ENCODE measurements around the gene SOX6.

Gene SOX6

GRCh38 chr11:16012125-16012751 lies 344.1 kb downstream of the SOX6 start:
- no peaks in the 10 kb centered on the region for H3K4me1 Mint-ChIP-seq (ENCODE audit: low read depth)
- no peaks in the 10 kb centered on the region for H3K9me3 Mint-ChIP-seq
- no peaks in the 10 kb centered on the region for H3K36me3 Mint-ChIP-seq (ENCODE audit: low read depth)
- no peak overlapping the region for H3K27ac Mint-ChIP-seq
- no peaks in the 10 kb centered on the region for H3K27me3 Mint-ChIP-seq
- no peak overlapping the region for H3K4me3 Mint-ChIP-seq
- intact Hi-C loops (cut with micrococcal nuclease) = no loop called here

- Mint-ChIP-seq H3K27me3 (no peaks in the 10 kb centered on the region), H3K36me3 (ENCODE audit: low read depth) (no peaks in the 10 kb centered on the region), H3K4me1 (ENCODE audit: low read depth) (no peaks in the 10 kb centered on the region), H3K9me3 (no peaks in the 10 kb centered on the region), H3K4me3 (no peak overlapping the region), H3K27ac (no peak overlapping the region)
- intact Hi-C loops (cut with micrococcal nuclease) = no loop called here
Observed at GRCh38 chr11:16011396-16011795, 344.9 kb downstream of the SOX6 start.

- Mint-ChIP-seq H3K27me3 (no peaks in the 10 kb centered on the region), H3K4me3 (no peak overlapping the region), H3K27ac (no peak overlapping the region), H3K36me3 (ENCODE audit: low read depth) (no peaks in the 10 kb centered on the region), H3K4me1 (ENCODE audit: low read depth) (no peaks in the 10 kb centered on the region), H3K9me3 (no peaks in the 10 kb centered on the region)
- intact Hi-C loops (cut with micrococcal nuclease) = no loop called here
Observed at GRCh38 chr11:16009021-16009420, 347.3 kb downstream of the SOX6 start.

DNA sequence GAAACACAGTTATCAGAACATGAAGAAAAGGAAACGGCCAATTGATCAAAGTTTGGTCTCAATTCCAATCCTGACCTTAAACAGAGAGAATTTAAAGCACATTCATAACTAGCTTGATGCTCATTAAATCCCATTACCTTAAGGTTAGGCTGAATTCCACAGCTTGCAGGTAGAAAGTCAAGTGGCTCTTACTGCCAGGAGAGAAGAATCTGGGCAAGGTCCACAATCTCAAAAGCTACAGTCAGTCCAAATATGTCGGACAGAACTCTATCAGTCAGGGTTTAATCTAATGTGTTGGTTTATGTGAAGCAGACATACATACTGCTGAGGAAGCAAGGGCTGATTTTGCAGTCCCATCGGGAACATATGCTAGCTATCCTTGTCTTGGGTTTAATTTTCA lies 348.8 kb downstream of the SOX6 start:
- no peaks in the 10 kb centered on the region for H3K36me3 Mint-ChIP-seq (ENCODE audit: low read depth)
- no peak overlapping the region for H3K4me3 Mint-ChIP-seq
- no peaks in the 10 kb centered on the region for H3K9me3 Mint-ChIP-seq
- no peaks in the 10 kb centered on the region for H3K4me1 Mint-ChIP-seq (ENCODE audit: low read depth)
- no peak overlapping the region for H3K27ac Mint-ChIP-seq
- intact Hi-C loops (cut with micrococcal nuclease) = no loop called here
- H3K27me3 Mint-ChIP-seq = no peaks in the 10 kb centered on the region

DNA sequence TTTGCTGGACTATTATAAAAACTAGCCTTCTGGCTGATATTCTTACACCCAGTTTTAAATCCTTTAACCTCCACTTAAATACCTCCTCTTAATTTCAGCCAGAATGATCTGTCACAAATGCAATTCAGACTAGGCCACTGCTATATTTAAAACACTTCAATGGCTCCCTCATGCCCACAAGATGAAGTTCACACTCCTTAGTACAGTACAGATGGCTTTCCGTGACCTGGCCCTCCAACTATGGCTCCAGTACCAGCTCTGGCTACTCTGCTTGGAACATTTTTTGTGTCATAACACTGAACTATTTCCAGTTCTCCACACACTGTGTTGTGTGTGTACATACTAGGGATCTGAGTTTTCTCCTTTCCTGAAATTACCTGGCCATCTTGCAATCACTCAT lies 353.4 kb downstream of the SOX6 start:
- Mint-ChIP-seq H3K27ac (no peak overlapping the region), H3K36me3 (ENCODE audit: low read depth) (no peaks in the 10 kb centered on the region), H3K4me1 (ENCODE audit: low read depth) (peaks cover 11% of the 10 kb centered on the region), H3K27me3 (no peaks in the 10 kb centered on the region), H3K9me3 (no peaks in the 10 kb centered on the region), H3K4me3 (no peak overlapping the region)
- intact Hi-C loops (cut with micrococcal nuclease) = no loop called here

DNA sequence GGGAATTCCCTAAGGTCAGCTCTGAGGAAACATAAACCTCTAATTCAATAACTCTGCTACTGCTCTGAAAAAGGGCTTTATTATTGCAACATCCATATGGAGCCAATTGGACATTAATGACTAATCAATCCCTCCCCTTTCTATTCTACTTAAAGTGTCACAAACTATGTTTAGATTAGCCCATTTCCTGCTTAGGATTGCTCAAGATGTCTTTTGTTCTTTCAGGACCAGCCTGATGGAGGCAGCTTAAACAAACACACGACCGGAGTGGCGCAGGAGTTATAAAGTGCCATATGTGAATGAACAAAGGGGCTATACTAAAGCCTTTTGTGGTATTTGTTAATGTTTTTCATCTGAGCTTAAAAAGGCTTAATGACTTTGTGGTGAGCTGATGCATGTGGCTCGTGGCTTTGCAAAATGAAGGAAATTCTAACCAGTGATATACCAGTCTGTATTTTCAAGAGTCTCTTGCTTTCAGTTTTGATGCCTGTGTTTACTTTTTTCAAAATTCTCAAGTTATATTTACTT lies 354.4 kb downstream of the SOX6 start:
- H3K9me3 Mint-ChIP-seq = no peaks in the 10 kb centered on the region
- no peak overlapping the region for H3K27ac Mint-ChIP-seq
- intact Hi-C loops (cut with micrococcal nuclease) = no loop called here
- H3K4me1 Mint-ChIP-seq (ENCODE audit: low read depth) = peaks cover 11% of the 10 kb centered on the region
- H3K4me3 Mint-ChIP-seq = no peak overlapping the region
- no peaks in the 10 kb centered on the region for H3K36me3 Mint-ChIP-seq (ENCODE audit: low read depth)
- H3K27me3 Mint-ChIP-seq = no peaks in the 10 kb centered on the region

DNA sequence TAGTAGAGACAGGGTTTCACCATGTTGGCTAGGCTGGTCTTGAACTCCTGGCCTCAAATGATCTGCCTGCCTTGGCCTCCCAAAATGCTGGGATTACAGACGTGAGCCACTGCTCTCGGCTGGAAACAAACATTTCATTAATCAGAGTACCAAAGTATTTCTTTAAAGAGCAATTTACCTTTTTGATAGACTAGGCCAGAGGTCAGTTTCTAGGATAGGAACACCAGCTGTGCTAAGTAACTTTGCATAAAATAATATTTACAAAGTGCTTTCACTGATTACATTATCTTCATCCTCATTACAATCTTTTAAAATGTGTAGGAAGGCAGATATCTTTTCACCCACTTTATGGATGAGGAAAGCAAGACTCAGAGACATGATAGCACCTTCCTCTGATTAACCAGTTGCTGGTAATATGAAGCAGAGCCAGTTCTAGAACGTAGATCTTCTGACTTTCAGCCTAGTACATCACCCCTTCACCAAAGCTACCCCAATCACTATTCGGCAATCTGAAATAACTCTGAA lies 355.2 kb downstream of the SOX6 start:
- no peak overlapping the region for H3K4me3 Mint-ChIP-seq
- H3K36me3 Mint-ChIP-seq (ENCODE audit: low read depth) = no peaks in the 10 kb centered on the region
- intact Hi-C loops (cut with micrococcal nuclease) = no loop called here
- no peak overlapping the region for H3K27ac Mint-ChIP-seq
- no peaks in the 10 kb centered on the region for H3K9me3 Mint-ChIP-seq
- peaks cover 11% of the 10 kb centered on the region for H3K4me1 Mint-ChIP-seq (ENCODE audit: low read depth)
- H3K27me3 Mint-ChIP-seq = no peaks in the 10 kb centered on the region

GRCh38 chr11:16000065-16000464 lies 356.3 kb downstream of the SOX6 start:
- intact Hi-C loops (cut with micrococcal nuclease) = no loop called here
- Mint-ChIP-seq H3K36me3 (ENCODE audit: low read depth) (no peaks in the 10 kb centered on the region), H3K27me3 (no peaks in the 10 kb centered on the region), H3K4me1 (ENCODE audit: low read depth) (peaks cover 11% of the 10 kb centered on the region), H3K9me3 (no peaks in the 10 kb centered on the region), H3K27ac (no peak overlapping the region), H3K4me3 (no peak overlapping the region)

- Mint-ChIP-seq H3K36me3 (ENCODE audit: low read depth) (no peaks in the 10 kb centered on the region), H3K9me3 (no peaks in the 10 kb centered on the region), H3K4me3 (no peak overlapping the region), H3K27me3 (no peaks in the 10 kb centered on the region), H3K4me1 (ENCODE audit: low read depth) (no peaks in the 10 kb centered on the region), H3K27ac (no peak overlapping the region)
- intact Hi-C loops (cut with micrococcal nuclease) = no loop called here
Observed at GRCh38 chr11:15993345-15993744, 363.0 kb downstream of the SOX6 start.

DNA sequence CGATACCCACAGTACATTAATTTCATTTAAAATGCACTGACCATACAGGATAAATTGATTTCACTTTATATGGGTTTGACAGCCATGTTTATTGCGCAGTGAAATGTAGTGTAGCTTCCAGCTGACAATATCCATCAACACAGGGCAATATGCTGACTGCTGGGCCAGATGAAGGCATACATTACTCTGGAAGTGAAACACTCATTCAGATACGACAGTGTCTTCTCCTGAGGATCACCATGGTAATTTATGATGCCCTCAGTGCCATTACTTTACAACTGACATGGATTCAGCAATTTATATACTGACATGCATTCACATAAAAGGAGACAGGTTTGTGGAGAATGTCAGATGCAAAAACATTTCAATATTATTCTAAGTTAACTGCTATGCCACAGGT lies 365.1 kb downstream of the SOX6 start:
- intact Hi-C loops (cut with micrococcal nuclease) = no loop called here
- Mint-ChIP-seq H3K27me3 (no peaks in the 10 kb centered on the region), H3K27ac (no peak overlapping the region), H3K4me3 (no peak overlapping the region), H3K4me1 (ENCODE audit: low read depth) (no peaks in the 10 kb centered on the region), H3K9me3 (no peaks in the 10 kb centered on the region), H3K36me3 (ENCODE audit: low read depth) (no peaks in the 10 kb centered on the region)

DNA sequence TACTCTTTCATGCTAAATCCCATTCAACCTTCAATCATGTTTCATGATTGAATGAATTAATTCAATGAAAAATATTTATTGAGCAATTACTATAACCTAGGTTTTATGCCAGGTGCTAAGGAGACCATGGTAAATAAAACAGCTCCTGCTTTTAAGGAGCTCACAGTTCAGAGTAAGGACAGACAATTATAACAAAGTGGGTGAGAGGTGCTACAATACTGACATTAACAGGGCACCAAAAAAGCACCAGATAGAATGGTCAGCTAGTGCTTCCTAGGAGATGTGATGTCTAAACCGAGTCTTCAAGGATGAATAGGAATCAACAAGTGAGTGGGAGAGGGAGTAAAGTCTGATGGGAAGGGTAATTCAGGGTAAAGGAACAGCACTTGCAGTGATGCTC lies 366.7 kb downstream of the SOX6 start:
- Mint-ChIP-seq H3K4me1 (ENCODE audit: low read depth) (no peaks in the 10 kb centered on the region), H3K9me3 (no peaks in the 10 kb centered on the region), H3K27ac (no peak overlapping the region), H3K4me3 (no peak overlapping the region), H3K27me3 (no peaks in the 10 kb centered on the region), H3K36me3 (ENCODE audit: low read depth) (no peaks in the 10 kb centered on the region)
- intact Hi-C loops (cut with micrococcal nuclease) = no loop called here

- intact Hi-C loops (cut with micrococcal nuclease) = no loop called here
- no peaks in the 10 kb centered on the region for H3K36me3 Mint-ChIP-seq (ENCODE audit: low read depth)
- H3K27me3 Mint-ChIP-seq = no peaks in the 10 kb centered on the region
- no peaks in the 10 kb centered on the region for H3K4me1 Mint-ChIP-seq (ENCODE audit: low read depth)
- H3K27ac Mint-ChIP-seq = no peak overlapping the region
- H3K4me3 Mint-ChIP-seq = no peak overlapping the region
- no peaks in the 10 kb centered on the region for H3K9me3 Mint-ChIP-seq
Observed at GRCh38 chr11:15988693-15989231, 367.6 kb downstream of the SOX6 start.

- intact Hi-C loops (cut with micrococcal nuclease) = no loop called here
- Mint-ChIP-seq H3K27me3 (no peaks in the 10 kb centered on the region), H3K4me3 (no peak overlapping the region), H3K4me1 (ENCODE audit: low read depth) (no peaks in the 10 kb centered on the region), H3K36me3 (ENCODE audit: low read depth) (no peaks in the 10 kb centered on the region), H3K27ac (no peak overlapping the region), H3K9me3 (no peaks in the 10 kb centered on the region)
Observed at GRCh38 chr11:15988016-15988550, 368.3 kb downstream of the SOX6 start.

- Mint-ChIP-seq H3K36me3 (ENCODE audit: low read depth) (no peaks in the 10 kb centered on the region), H3K4me1 (ENCODE audit: low read depth) (no peaks in the 10 kb centered on the region), H3K9me3 (no peaks in the 10 kb centered on the region), H3K27ac (no peak overlapping the region), H3K27me3 (no peaks in the 10 kb centered on the region), H3K4me3 (no peak overlapping the region)
- intact Hi-C loops (cut with micrococcal nuclease) = no loop called here
Observed at GRCh38 chr11:15987046-15987445, 369.3 kb downstream of the SOX6 start.

- intact Hi-C loops (cut with micrococcal nuclease) = no loop called here
- no peaks in the 10 kb centered on the region for H3K36me3 Mint-ChIP-seq (ENCODE audit: low read depth)
Observed at GRCh38 chr11:15985860-15986139, 370.5 kb downstream of the SOX6 start.

More at GRCh38 chr11:15985860-15986139, 370.5 kb downstream of the SOX6 start:
- Mint-ChIP-seq H3K27me3 (no peaks in the 10 kb centered on the region), H3K4me3 (no peak overlapping the region), H3K4me1 (ENCODE audit: low read depth) (no peaks in the 10 kb centered on the region), H3K9me3 (no peaks in the 10 kb centered on the region), H3K27ac (no peak overlapping the region)
